Right renal pelvis (tissue), 4 donors: ENCODE results near the gene SLC6A6. TPM values are rescaled to one million over a fixed set of nuclear protein-coding genes. Genes with fewer than 3 reads are reported as not detected.
"Not testable (repeated sequence)": the region's sequence is repeated elsewhere in the genome, so short reads cannot be mapped to it uniquely, and the experiment has no call there.

ENCODE experiments used
- DNase-seq, 4 donors: peaks; one replicate each; pipeline ENCODE4 v3.0.0-alpha.2; 2013; ENCODE audit warnings: low read depth in 4 of 4, low spot score in 3 of 4, missing footprints in 1 of 4
- polyA plus RNA-seq, 4 donors: library from polyadenylated mRNA; unstranded; fragments of 120-200 nt; gene quantifications; one replicate each; pipeline ENCODE4 v1.2.1, GENCODE V29; 2013; ENCODE audit not compliant: insufficient read length in 4 of 4

SLC6A6 gene
- polyA plus RNA-seq, 4 donors: 18.8 to 23.2 (median 20.2) TPM

DNA sequence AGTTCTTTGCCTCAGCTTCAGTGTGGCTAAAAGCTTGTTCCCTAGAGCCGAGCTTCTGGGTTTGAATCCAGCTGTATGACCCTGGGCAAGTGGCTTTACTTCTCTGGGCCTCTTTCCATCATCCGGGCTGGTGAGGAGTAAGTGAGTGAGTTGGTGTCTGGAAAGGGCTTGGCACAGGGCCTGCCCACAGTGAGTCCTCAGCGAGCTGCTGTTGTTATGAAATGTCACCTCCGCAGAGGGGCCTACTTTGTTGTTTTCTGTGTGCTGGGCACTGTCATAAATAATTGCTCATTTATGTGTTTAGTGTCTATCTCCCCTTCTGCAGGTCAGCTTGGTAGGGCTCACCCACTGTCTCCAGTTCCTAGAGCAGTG lies 31.7 kb downstream of the SLC6A6 start:
- no peak for DNase-seq

DNA sequence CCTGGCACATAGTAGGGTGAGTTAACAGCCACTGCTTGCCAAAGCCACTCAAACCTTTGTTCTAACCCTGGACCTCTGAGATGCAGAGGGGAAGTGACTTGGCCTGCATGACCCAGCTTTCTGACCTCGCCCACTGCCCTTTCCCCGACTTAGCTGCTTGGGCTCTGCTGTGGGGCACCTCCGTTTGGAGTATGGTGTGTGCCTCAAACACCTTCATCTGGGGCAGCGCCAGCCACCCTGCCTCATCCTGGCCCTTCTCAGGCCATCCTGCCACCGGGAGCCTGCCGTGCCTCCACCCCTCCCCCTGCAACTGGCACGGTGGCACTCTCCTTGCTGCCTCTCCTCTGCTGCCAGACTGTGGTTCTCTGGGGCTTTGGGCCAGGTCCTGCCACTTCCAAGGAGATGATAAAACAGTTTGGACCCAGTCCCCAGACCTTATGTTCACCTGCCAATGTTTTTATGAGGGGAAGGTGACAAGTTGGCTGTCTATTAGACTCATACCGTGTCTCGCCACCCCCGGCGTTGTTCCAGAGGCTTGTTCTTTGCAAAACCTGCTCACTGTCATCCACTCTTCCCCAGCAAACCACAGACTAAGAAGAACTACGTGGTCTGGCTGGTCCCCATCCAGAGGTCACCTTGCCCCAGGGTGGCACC lies 32.2 kb downstream of the SLC6A6 start:
- DNase-seq: no peak

DNA sequence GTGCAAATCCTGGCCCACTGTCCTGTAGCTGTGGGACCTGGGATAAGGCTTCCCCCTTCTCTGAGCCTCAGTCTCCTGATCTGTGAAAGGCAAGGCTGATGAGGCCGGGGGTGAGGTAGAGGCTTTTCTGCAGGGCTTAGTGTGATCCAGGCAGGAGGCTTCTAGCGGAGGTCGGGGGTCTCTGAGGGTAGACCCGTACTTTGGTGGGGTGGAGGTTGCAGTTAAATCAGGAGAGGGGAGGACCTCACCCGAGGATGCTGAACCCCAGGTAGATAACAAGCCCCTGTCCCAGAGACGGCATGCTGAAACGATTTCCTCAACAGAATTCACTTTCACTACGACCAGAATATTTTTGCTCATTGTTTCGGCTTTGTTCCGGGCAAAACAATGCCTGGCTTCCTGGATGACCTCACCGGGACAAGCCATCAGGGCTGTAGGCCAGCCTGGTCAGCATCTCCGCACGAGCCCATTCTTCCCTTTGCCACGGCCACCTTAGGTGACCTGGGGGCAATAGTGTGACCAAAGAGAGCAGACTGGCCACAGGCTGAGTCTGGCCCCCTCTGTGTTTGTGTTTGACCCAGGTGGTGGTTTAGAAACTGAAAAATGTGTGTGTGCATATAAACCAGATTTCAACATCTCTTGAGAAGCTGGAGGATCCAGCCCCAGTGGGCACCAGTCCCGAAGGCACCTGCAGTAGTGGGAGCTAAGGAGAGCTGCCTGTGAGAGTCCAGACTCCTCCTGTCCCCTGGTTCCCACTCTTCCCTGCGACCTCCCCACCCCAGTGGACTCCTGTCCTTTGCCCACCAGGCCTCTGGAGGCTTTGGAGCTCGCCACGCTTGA lies 33.0 kb downstream of the SLC6A6 start:
- no peak for DNase-seq

DNA sequence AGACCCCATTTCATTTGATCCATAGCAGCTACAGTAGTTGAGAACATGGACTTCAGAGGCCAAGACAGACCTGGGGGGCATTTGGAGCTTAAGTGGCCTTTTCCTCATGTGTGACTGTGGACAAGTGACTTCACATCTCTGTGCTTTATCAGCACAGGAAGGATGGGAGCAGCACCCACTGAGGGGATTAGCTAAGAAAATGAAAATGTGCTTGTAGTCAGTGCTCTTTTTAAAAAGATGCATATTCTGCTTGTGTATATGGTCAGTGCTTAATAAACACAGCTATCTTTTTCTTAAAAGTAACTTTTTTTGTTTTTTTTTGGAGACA lies 34.5 kb downstream of the SLC6A6 start:
- DNase-seq: no peak

DNA sequence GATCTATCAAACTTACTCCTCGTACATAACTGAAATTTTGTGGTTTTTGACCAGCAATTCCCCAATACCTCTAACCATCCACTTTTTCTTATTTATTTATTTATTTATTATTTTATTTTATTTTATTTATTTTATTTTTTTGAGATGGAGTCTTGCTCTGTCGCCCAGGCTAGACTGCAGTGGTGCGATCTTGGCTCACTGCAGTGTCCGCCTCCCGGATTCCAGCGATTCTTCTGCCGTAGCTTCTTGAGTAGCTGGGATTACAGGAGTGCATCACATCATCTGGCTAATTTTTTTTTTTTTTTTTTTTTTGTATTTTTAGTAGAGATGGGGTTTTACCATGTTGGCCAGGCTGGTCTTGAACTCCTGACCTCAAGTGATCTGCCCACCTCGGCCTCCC lies 35.3 kb downstream of the SLC6A6 start:
- DNase-seq: not testable (repeated sequence)

DNA sequence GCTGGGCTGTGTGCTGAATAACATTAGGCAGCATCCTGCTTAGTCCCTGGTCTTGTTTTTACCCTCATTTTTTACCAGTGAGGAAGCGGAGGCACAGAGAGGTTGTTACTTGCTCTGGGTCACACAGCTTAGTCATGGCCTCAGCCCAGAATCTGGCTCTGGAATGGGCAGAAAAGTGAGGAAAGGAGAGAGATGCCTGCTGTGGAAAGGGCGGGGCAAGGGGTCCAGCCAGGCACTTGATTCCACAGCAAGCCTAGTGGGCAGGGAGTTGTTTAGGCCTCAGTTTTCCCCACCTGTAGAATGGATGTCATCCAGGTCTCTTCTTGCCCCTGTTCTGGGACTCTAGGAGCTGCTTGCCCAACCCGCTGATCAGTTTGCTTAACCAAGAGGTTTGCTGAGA lies 35.9 kb downstream of the SLC6A6 start:
- DNase-seq: no peak

DNA sequence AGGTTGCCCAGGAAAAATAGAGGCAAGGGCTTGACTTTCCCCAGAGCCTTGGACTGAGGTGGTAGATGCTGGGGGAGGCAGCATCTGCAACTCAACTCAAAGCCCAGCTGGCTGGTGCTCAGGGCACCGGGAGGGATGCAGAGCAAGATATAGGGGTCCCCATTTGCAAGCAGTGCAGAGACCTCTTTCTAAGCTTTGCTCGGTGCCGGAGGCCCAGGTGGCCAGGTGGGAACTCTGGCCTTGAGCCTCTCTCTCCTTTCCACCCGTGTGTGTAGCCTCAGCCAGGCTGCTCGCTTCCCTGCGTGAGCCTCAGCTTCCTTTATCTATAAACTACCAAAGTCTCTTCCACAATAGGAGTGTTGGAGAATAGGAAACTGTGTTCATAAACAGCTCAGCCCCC lies 36.5 kb downstream of the SLC6A6 start:
- no peak for DNase-seq

DNA sequence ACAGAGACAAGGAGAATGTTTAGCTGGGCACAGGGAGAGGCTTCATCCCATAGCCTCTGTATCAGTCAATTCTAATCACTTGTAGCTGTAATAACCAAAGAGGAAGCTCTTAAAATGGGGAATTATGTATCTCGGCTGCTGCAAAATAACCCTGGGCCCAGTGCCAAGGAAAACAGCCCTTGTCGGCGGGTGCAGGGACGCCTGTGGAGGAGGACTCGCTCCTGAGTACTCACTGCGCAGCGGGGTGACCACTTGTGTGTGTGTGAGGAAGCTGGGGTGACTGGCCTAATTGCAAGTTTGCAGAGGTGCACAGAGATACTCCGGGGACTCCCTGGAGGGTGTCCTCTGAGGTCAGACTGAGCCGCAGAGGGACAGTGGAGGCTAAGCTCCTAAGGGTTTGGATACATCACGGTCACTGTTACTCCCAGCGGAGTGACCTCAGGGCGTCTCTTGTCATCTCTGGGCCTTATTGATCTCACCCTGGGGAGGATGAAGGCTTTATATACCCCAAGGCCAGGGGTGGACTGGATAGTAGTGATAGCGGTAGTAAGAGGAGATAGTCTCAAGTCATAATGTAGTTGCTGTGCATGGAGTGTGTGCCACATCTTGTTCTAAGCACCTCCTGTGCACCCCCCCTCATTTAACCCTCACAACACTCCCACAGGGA lies 37.2 kb downstream of the SLC6A6 start:
- peak in 1 of 4 donors; percentile 62 for DNase-seq

DNA sequence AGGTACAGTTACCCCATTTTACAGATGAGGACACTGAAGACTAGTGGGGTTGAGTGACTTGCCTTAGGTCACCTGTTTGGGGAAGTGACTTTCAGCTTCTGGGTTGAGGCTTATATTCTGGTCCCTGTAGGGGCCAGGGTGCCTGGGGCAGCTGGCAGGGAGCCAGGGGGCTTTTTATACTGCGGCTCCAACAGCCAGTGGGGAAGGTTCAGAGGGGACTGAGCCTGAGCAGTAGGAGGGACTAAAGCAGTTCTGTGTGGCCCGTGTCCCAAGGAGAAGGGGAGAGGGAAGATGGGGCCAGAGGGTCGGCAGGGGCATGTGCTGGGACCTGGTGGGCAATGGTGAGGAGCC lies 37.7 kb downstream of the SLC6A6 start:
- no peak for DNase-seq

DNA sequence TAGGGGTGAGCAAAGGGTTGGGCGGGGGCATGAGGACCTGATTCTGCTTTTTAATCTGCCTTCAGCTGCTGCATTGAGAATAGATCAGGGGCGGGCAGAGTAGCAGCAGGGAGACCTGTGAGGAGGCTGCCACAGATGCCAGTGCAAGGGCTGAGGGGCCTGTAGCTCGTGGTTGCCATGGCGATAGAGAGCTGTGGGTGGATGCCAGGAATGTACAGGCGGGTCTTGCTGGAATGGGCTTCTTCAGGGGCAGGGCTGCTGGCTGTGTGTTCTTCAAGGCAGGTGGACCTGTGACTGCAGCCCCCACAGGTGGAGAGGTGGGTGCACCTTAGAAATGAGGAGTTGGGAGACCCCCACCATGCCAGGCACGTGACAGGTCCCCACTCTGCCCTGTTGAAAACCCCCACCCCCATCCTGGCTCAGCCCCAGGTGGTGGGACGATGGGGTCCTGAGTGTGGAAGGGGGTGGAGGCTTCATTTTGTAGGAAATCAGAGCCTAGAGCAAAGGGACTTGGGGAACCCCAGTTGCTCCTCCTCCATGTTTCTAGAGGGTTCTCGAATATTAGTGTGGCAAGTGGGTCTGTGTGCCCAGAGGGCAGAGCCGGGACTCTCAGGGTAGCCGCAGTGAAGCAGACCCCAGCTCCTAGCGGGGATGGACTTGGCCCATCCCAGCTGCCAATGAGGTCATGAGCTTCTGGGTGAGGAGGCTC lies 38.3 kb downstream of the SLC6A6 start:
- DNase-seq: peak in 2 of 4 donors; percentile 52 to 60

DNA sequence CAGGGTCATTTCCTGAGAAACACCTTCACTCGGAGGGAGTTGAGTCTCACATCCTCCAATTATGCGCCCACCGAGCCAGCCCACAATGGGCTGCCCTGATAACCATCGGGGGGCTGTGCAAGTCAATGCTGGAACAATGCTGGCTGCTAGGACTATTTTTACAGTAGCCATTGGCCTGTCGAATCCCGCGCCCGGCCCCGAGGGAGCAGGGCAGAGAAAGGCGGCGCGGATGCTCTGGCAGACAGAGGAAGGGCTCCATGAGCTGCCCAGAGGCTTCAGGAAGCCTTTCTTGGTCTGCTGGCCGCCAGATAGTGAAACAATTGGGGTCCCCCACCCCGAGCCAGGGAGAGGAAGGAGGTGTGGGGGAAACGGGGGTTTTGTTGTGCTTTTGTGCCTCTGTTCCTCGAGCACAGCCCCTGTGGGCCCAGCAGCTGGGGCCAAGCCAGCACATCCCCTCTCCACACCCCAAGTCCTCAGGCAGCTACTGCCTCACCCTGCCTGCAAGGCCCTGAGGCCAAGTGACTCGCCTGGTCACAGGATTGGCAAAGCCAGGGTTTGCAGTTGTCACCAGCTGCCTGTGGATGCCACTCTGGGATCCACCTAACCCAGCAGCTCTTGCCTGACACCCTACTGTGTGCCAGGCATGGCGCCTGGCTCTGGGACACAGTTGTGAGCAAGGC lies 39.0 kb downstream of the SLC6A6 start:
- no peak for DNase-seq

DNA sequence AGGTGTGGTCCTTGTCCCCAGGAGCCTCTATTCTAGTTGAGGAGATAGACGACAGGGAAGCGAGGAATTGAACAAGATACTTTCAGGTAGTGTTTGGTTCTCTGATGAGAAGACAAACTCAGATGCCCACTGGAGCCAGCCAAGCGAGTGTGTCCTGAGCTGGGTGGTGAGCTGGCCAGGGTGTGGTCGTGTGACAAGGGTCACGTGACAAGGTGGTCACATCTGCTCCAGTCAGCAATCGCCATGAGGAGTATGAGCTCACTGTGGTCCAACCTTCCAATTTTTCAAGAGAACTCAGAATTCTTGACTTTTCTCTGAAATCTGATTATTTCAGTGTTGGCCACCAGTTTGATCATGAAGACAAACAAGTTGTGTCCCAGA lies 39.5 kb downstream of the SLC6A6 start:
- no peak for DNase-seq

DNA sequence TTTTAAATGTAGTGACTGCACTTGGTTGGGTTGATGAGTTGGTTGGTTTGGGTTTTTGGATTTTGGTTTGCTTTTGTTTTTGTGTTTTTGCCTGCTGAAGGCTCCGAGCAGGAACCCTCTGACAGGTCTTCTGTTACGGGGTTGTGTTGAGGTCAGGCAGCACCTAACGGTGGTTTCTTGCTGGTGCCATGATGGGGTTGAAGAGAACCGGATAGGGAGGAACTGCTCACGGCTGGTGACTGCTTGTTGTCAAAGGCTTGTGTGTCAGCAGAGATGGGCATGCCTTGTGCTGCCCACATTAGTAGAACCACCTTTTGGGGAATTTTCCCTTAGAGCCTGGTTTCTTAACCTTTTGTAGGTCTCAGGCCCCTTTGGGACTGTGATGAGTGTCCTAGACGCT lies 42.0 kb downstream of the SLC6A6 start:
- no peak for DNase-seq

DNA sequence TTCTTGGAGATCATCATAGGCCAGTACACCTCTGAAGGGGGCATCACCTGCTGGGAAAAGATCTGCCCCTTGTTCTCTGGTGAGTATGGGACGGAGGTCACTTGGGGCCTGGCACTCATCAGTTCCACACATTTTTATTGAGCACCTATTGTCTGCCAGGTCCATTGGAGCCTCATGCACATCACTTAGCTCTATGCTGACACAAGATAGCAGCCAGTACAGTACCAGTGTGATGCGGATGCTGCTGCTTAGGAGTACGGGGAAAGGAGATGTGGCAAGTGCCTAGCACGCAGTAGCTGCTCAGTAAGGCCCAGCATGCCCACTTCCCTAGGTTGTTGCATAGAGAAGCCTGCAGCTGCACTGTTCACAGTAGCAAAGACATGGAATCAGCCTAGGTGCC lies 43.4 kb downstream of the SLC6A6 start:
- no peak for DNase-seq

DNA sequence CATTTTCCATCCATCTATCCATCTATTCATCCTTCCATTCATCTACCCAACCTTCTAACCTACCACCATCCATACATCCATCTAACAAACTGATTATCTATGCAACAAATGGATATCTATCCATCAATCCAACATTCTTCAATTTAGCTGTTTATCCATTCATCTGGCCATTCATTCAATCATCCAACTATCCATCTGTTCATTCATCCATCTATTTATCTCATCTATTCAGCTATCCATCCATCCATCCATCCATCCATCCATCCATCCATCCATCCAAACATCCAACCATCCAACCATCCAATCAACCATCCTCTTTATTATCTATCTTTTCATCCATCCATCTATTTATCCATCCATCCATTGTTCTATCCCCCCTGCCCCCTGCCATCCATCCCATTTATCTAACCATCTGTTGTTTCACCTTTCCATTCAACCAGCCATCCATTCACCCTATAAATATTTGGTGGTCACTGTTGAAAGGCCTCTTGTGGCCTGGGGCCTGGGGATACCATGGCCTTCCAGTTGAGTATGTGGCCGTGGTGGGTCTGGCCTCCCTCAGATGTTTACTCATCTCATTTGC lies 44.7 kb downstream of the SLC6A6 start:
- DNase-seq: no peak

DNA sequence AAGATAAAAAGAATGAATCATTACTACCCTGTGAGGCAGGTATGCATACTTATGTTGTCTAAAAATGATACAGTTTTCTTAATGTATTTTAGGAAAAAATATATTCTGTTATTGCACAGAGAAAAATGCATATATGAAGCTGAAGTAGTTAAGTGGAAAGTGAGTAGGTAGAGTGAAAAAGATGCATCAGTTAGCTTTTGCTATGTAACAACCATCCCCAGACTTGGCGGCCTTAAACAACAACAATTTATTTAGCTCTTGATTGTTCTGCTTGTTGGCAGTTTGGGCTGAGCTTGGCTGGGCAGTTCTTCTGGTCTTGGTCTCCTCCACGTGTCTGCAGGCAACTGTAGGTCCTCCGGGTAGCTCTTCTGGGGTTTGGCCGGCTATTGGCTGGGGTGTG lies 45.7 kb downstream of the SLC6A6 start:
- DNase-seq: no peak

DNA sequence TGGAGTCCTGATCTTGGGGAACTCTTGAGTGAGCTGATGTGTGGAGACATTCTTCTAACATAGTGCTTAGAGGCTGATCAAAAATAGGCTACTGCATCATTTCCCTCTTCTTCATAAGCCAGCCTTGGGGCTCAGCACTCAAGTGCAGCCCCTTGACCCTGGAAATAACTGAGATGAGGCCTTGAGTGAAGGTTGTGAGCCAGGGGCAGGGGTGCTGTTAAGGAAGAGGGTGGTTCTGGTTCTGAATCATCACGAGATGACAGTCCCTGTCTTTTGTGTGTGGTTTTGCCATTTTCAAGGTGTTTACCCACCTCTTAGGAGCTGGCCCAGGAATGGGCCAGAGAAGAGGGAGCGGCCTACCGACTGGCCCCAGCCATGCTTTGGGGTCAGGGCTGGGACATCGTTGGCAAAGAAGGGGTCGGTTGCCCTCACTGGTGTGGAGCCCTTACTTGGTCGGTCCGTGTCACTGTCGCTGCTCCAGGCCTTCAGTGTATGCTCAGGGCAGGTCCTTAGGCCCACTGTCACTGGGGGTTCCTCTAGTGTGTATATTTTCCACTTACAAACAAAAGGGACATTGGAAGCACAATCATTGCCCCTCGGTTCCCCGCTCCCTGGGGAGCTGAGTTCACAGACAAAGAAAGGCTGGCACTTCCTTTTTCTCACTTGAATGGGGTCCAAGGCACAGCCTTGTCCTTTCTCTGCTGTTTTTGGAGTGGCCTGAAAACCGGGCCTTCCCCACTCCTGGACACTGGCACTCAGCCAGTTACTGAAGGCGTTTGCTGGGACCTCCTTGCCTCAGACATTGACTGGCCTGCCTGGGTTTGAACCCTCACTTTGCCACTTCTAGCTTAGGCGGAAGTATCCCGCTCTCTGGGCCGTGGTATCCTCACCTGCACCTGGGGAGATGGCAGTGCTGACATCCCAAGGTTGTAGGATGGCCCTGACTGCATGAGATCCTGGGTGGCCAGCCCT lies 46.6 kb downstream of the SLC6A6 start:
- no peak for DNase-seq

DNA sequence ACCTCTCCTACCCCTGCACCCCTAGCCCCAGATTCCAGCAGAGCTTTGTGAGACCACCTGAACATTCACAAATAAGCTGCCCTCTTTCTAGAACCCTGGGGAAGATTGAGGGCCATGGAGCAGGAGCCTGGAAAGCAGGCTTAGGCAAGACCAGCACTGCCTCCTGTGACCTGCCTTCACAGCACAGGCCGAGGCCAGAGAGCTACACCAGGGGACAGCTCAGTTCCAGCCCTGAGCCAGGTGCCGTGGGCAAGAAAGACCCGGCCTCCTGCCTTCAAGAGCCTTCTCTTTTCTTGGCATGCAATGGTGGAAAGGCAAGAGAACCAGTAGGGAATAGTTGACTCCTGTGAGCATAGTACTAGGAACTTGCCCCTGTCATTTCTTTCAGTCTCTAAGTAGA lies 48.1 kb downstream of the SLC6A6 start:
- DNase-seq: no peak

DNA sequence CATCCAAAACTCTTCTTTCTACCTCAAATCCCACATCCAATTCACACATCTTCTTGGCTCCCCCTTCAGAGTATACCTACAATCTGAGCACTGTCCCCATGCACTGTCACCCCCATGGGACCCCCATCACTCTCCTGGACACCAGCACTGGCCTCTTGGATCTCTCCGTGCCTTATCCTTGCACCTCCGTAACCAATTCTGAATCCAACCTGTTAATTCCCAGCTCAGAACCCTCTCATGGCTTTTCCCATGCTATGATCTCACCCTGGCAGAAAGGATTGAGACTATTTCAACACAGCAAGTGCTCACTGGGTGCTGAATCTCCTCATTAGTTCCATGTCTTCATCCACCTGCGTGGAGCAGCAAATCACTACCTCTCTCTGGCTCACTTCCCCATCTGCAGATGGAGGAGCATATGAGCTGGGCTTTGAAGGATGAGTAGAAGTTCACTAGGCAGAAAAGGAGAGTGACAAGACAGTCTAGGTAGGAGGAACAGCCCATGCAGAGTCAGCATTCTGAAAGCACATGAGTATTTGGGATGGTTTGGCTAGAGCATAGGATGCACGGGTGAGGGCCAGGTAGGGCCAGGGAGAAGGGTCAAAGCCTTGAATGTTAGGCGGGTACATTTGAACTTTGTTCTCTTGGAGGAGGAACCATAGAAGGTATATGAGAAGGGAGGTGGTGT lies 48.7 kb downstream of the SLC6A6 start:
- no peak for DNase-seq
